Activated CD4-positive, alpha-beta T cell treated with anti-CD3 and anti-CD28 coated beads for 24 hours (primary cell): ENCODE measurements around the gene AOPEP.
"Not testable (repeated sequence)": the region's sequence is repeated elsewhere in the genome, so short reads cannot be mapped to it uniquely, and the experiment has no call there.

Experiments used
- DNase-seq, 2 donors: peaks; one replicate each; pipeline ENCODE4 v3.0.0-alpha.2; 2020; ENCODE audit warnings: low read depth in 2 of 2

Gene AOPEP

GRCh38 chr9:94818178-94818541 is 91.7 kb downstream of the AOPEP start:
- DNase-seq = no peak

- DNase-seq = no peak
Observed at GRCh38 chr9:94819161-94819687, 92.7 kb downstream of the AOPEP start.

GRCh38 chr9:94821098-94821887 is 94.8 kb downstream of the AOPEP start:
- DNase-seq = no peak

- no peak for DNase-seq
Observed at GRCh38 chr9:94822273-94822672, 95.8 kb downstream of the AOPEP start.

GRCh38 chr9:94823710-94824109 is 97.2 kb downstream of the AOPEP start:
- DNase-seq = no peak

GRCh38 chr9:94824411-94824810 is 97.9 kb downstream of the AOPEP start:
- no peak for DNase-seq

GRCh38 chr9:94824913-94825610 is 98.6 kb downstream of the AOPEP start:
- DNase-seq = no peak

GRCh38 chr9:94825611-94825958 is 99.1 kb downstream of the AOPEP start:
- no peak for DNase-seq

- no peak for DNase-seq
Observed at GRCh38 chr9:94826044-94826443, 99.5 kb downstream of the AOPEP start.

- no peak for DNase-seq
Observed at GRCh38 chr9:94826644-94827410, 100.3 kb downstream of the AOPEP start.

GRCh38 chr9:94827584-94828304 is 101.2 kb downstream of the AOPEP start:
- no peak for DNase-seq

- no peak for DNase-seq
Observed at GRCh38 chr9:94829380-94830070, 103.0 kb downstream of the AOPEP start.

- not testable (repeated sequence) for DNase-seq
Observed at GRCh38 chr9:94830071-94830604, 103.6 kb downstream of the AOPEP start.

- DNase-seq = no peak
Observed at GRCh38 chr9:94833802-94834201, 107.3 kb downstream of the AOPEP start.

- no peak for DNase-seq
Observed at GRCh38 chr9:94837404-94837803, 110.9 kb downstream of the AOPEP start.

GRCh38 chr9:94839398-94839797 is 112.9 kb downstream of the AOPEP start:
- no peak for DNase-seq

- DNase-seq = no peak
Observed at GRCh38 chr9:94840738-94841137, 114.2 kb downstream of the AOPEP start.

- DNase-seq = no peak
Observed at GRCh38 chr9:94843134-94843533, 116.6 kb downstream of the AOPEP start.

- no peak for DNase-seq
Observed at GRCh38 chr9:94846739-94847138, 120.2 kb downstream of the AOPEP start.

- DNase-seq = no peak
Observed at GRCh38 chr9:94847486-94847885, 121.0 kb downstream of the AOPEP start.

- not testable (repeated sequence) for DNase-seq
Observed at GRCh38 chr9:94848791-94849190, 122.3 kb downstream of the AOPEP start.
